ENCODE measurements around the gene C11orf87. TPM values are rescaled to one million over a fixed set of nuclear protein-coding genes. Genes with fewer than 3 reads are reported as not detected.

C11orf87 gene
- total and polyA plus RNA-seq, 2 of the 4 experiments (the other 2 are of a cell fraction) = under 0.01 to 0.24 TPM

GRCh38 chr11:109374032-109374431 is 48.0 kb upstream of the C11orf87 start:
- Histone ChIP-seq H2AK5ac (ENCODE audit: low read depth, low read length) (no peak overlapping the region), H2BK15ac (ENCODE audit: low read depth, low read length) (no peak overlapping the region), H2BK120ac (ENCODE audit: low read depth, low read length) (no peak overlapping the region), H3K27ac (ENCODE audit: insufficient read depth, low read length) (no peak overlapping the region), H3K4ac (ENCODE audit: low read depth, low read length) (no peak overlapping the region), H3K18ac (ENCODE audit: low read depth, low read length) (no peak overlapping the region), H3K4me3 (ENCODE audit: insufficient read depth, low read depth, low read length) (no peak overlapping the region), H2BK5ac (ENCODE audit: low read depth, low read length, poor library complexity, severe bottlenecking) (no peak overlapping the region), H4K5ac (ENCODE audit: low read depth, low read length) (no peak overlapping the region), H3K27me3 (ENCODE audit: control insufficient read depth, insufficient read depth, low read length) (no peaks in the 10 kb centered on the region), H3K23ac (ENCODE audit: low read depth, low read length) (no peak overlapping the region), H3K4me1 (ENCODE audit: control insufficient read depth, insufficient read depth, low read length) (no peaks in the 10 kb centered on the region), H3K4me2 (ENCODE audit: low read depth, low read length) (no peak overlapping the region), H4K20me1 (ENCODE audit: insufficient read depth, low read length) (no peaks in the 10 kb centered on the region), H3K9ac (ENCODE audit: low read depth, low read length) (no peak overlapping the region), H3K14ac (replicated peaks; ENCODE audit: low read depth, low read length) (no peak overlapping the region), H4K8ac (ENCODE audit: low read depth in 2 of 2, low read length in 2 of 2) (no peak overlapping the region), H2AK9ac (replicated peaks; ENCODE audit: low read depth, low read length, poor library complexity) (no peak overlapping the region), H3K79me1 (ENCODE audit: low read depth in 1 of 2, low read length in 2 of 2) (no peaks in the 10 kb centered on the region), H3K36me3 (ENCODE audit: control insufficient read depth, insufficient read depth, low read length) (no peaks in the 10 kb centered on the region), H3K9me1 (ENCODE audit: insufficient read depth, low read length) (no peaks in the 10 kb centered on the region), H3K56ac (ENCODE audit: extremely low read depth, insufficient read depth, low read length) (no peak overlapping the region), H2BK20ac (ENCODE audit: low read depth, low read length) (no peak overlapping the region), H3K9me3 (ENCODE audit: control insufficient read depth, insufficient read depth, low read length) (no peaks in the 10 kb centered on the region), H2AFZ (replicated peaks; ENCODE audit: low read length, poor library complexity) (no peak overlapping the region), H4K91ac (ENCODE audit: insufficient read depth, low read depth, low read length) (no peak overlapping the region)
- intact Hi-C loops (cut with micrococcal nuclease) = no loop called here
- dilution Hi-C loops (cut with HindIII; ENCODE audit: low sequenced_read_pairs, unreplicated experiment) = no loop called here
- ChIA-PET POLR2A (ENCODE audit: unreplicated experiment) (no interaction called here), CTCF (no interaction called here)
- no peak for DNase-seq
- no peak for ATAC-seq (ENCODE audit: low read depth)
- TF ChIP-seq BHLHE40 (IDR thresholded peaks at IDR 0.05; ENCODE audit: low read depth, low read length) (no peak), MAFK (IDR thresholded peaks at IDR 0.05; ENCODE audit: low read depth, low read length) (peak; percentile 66)
- no TSS peak for BruUV-seq (replicated peaks)
- in situ Hi-C loops (cut with MboI; ENCODE audit: low sequenced_read_pairs) = no loop called here

All from IMR-90 (cell line).